ENCODE measurements around the gene CD276.

DNA sequence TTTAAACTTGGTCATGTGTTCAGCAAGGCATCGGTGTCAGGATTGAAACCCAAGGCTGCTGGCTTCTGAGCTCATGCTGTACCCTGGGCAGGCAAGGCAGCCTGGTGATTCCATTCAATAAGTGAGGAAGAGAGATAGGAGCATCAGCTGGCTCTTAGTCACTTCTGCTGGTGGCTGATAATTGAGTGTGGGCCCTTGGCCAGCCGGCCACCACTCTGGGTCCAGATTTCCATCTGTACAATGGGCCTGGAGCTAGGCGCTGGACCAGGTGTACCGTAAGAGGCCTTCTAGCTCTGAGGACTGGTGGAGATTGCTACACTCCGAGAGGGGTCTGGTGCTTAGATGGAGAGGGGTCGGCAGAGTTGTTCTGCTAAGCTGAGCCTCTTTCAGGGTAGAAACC lies 4.3 kb downstream of the CD276 start:
- TF ChIP-seq EP300 (IDR thresholded peaks at IDR 0.05) (no peak), POLR2A (IDR thresholded peaks at IDR 0.05) (no peak)
- TF ChIP-seq, protein P1, sequence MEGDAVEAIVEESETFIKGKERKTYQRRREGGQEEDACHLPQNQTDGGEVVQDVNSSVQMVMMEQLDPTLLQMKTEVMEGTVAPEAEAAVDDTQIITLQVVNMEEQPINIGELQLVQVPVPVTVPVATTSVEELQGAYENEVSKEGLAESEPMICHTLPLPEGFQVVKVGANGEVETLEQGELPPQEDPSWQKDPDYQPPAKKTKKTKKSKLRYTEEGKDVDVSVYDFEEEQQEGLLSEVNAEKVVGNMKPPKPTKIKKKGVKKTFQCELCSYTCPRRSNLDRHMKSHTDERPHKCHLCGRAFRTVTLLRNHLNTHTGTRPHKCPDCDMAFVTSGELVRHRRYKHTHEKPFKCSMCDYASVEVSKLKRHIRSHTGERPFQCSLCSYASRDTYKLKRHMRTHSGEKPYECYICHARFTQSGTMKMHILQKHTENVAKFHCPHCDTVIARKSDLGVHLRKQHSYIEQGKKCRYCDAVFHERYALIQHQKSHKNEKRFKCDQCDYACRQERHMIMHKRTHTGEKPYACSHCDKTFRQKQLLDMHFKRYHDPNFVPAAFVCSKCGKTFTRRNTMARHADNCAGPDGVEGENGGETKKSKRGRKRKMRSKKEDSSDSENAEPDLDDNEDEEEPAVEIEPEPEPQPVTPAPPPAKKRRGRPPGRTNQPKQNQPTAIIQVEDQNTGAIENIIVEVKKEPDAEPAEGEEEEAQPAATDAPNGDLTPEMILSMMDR (IDR thresholded peaks at IDR 0.05): no peak
